HS-5 (cell line): ENCODE data around the gene OR2L3.
"Not testable (repeated sequence)": the region's sequence is repeated elsewhere in the genome, so short reads cannot be mapped to it uniquely, and the experiment has no call there.

Experiments used
- DNase-seq: peaks from one replicate; pipeline ENCODE4 v3.0.0-alpha.2; 2012; ENCODE audit warnings: low read depth

OR2L3 gene, protein sequence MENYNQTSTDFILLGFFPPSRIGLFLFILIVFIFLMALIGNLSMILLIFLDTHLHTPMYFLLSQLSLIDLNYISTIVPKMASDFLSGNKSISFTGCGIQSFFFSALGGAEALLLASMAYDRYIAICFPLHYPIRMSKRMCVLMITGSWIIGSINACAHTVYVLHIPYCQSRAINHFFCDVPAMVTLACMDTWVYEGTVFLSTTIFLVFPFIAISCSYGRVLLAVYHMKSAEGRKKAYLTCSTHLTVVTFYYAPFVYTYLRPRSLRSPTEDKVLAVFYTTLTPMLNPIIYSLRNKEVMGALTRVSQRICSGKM

GRCh38 chr1:248046536-248046935 lies at the start of gene OR2L3:
Gene OR2L3 (plus strand): TSS chr1:248046836. CDS start chr1:248060682, 13,846 bp downstream.
- DNase-seq: no peak

DNA sequence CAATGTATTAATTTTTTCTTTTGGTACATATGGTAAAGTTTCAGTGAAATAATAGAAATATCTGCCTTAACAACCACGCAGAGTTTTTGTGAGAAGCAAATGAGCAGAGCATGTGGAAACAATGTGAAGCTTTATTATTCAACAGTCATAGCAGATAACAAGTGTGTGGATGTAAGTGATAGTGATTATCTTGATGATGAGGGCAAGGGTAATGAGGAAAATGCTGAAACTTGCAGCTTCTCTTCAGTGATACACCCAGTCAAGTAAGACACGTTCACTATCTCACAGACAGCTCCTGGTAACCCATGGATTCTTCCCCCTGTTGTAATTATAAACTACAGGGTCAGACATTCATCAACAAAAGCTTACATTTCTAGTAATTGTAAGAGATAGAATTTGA lies 47.8 kb upstream of the OR2L3 start:
- DNase-seq: no peak

GRCh38 chr1:248000169-248000568 lies 46.5 kb upstream of the OR2L3 start:
- no peak for DNase-seq

- DNase-seq: no peak
These were observed 38.9 kb upstream of the OR2L3 start for GRCh38 chr1:248007778-248008177.

- DNase-seq: no peak
These were observed 37.0 kb upstream of the OR2L3 start for GRCh38 chr1:248009681-248010080.

DNA sequence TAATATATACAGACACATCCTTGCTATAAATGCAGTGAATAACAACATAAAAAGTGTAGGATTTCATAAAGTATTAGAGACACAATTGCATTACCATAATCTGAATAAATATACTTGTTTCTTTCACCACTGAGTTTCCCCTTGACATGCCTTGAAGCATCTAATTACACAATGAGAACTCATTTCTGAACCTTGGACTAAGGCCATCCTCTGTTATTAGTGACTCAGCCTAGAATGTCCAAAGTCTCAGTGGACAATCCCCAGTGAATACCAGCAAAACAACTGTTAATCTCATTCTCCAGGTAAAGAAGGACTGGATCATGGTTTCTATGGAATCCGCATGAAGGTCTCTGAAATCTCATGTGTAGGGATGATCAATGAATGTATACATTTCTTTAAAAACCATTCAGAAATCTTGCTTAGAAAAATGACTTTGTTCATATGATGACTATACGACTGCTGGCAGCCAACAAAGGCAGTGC lies 33.4 kb upstream of the OR2L3 start, which contains the start of gene OR2L5:
TSS of gene OR2L5 (plus strand) at position 432 of the 482 bp plus-strand sequence. CDS start 8,288 bp downstream, outside the sequence.
- no peak for DNase-seq

DNA sequence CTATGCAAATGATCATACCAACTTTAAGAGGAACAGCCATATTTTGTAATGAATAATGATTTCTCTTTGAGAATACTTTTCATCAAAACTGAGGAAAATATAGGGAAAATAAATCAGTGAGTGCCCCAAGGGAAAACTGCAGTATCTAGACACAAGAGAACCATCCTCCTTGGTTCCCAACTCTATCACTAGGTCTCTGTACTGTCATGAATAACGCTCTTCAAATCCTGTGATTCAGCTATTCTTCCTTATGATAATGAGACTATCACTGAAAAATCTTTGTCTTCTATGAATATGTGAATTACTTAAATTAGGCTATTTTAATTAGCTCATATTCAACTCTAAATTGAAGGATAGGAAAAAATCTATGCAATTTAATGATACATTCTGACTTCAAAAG lies 30.8 kb upstream of the OR2L3 start:
- no peak for DNase-seq

- no peak for DNase-seq
These were observed 16.9 kb upstream of the OR2L3 start, which contains the start of gene OR2L2 for GRCh38 chr1:248029770-248030169. Gene OR2L2 (plus strand): TSS chr1:248030070. CDS start chr1:248038268, 8,198 bp downstream.

GRCh38 chr1:248045209-248045608 lies 1.4 kb upstream of the OR2L3 start:
- no peak for DNase-seq

DNA sequence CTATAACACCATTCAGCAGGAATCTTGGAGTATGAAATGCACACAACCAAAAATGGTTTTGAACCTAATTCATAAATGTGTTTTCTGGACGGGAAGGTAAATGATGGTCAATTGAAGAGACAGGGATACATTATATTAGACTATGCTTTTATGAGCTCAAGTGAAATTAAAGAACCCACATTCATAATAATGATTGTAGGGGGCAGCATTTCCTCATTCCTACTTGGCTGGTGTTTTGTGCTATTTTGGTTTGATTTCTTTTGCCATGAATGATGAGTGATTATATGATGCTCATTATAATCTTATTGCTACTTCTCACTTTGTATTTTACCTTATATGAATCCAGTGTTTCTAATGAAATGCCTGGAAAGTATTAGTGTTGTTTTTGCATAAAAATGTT lies 372 bp downstream of the OR2L3 start:
- no peak for DNase-seq

DNA sequence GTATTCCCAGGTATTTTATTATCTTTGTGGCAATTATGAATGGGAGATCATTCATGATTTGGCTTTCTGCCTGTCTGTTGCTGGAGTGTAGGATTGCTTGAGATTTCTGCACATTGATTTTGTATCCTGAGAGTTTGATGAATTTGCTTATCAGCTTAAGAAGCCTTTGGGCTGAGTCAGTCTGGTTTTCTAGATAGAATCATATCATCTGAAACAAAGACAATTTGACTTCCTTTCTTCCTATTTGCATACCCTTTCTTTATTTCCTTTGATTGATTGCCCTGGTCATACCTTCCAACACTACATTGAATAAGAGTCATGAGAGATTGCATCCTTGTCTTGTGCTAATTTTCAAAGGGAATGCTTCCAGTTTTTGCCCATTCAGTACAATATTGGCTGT lies 8.0 kb downstream of the OR2L3 start:
- no peak for DNase-seq

DNA sequence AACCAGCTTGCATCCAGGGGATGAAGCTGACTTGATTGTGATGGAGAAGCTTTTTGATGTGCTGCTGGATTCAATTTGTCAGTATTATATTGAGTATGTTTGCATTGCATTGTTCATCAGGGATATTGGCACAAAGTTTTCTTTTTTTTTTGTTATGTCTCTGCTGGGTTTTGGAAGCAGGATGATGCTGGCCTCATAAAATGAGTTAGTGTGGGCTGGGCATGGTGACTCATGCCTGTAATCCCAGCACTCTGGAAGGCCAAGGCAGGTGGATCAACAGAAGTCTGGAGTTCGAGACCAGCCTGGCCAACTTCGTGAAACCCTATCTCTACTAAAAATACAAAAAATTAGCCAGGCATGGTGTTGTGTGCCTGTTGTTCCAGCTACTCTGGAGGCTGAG lies 8.6 kb downstream of the OR2L3 start:
- no peak for DNase-seq

DNA sequence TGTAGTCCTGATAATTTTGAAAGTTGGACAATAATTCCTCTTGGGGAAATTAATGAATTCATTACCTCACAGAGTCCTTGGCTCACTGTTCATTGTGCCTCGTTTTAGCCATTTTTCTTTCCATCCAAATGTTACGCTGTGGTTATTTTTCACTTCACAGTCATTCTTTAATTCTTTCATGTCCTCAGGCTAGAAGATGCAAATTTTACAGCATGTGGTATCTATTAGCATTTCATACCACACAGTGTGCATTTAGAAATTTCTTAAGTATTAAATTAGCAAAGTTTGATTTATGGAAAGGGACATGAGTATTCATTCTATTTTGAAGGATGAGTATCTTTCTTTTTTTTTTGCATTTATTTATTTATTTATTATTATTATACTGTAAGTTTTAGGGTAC lies 18.4 kb downstream of the OR2L3 start:
- DNase-seq: no peak

DNA sequence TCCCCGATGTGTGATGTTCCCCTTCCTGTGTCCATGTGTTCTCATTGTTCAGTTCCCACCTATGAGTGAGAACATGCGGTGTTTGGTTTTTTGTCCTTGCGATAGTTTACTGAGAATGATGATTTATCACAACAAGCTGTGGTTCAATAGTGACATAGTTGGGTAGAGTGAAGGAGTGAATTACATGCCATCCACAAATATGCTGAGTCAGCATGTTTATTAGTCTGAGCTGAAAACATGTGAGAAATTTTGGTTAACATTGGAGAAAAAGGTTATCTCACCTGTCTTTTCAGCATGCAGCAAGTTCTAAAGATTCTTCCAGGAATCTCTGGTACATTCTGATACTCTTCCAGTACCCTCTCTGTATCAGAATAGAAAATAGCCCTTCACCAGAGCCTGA lies 19.0 kb downstream of the OR2L3 start:
- DNase-seq: no peak

DNA sequence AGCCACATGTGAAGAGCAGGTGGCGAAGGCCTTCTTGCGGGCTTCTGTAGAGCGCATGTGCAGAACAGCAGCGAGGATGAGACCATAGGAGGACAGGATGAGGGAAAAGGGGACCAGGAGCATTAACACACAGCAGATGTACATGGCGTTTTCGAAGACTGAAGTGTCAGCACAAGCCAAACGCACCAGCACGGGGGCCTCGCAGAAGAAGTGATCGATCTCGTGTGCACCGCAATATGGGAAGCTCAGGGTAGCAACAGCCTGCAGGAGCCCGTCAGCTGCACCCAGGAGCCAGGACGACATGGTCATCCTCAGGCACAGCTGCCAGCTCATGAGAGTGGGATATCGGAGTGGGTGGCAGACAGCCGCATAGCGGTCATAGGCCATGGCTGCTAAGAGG lies 37.2 kb downstream of the OR2L3 start:
- DNase-seq: not testable (repeated sequence)

DNA sequence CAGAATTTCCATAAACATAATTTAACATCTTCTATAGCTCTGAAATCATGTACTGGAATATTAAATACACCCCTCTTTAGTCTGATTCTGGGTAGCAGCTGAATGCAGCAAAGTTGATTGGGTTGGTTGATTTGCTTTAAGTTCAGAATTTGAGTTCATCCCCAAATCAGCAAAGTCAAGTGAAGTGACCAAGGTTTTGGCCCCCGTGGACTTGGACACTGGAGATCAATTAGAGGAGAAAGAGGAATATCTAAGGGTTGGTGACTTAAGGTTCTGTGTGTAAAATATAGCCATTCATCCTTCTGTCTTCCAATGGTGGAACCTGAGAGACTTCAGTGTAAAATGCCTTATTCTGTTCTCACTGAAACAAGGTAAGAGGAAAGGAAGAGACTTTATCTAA lies 48.2 kb downstream of the OR2L3 start, which contains the start of gene OR2L13:
TSS of gene OR2L13 (plus strand) at position 301 of the 400 bp plus-strand sequence. CDS start 4,192 bp downstream, outside the sequence.
- DNase-seq: no peak

DNA sequence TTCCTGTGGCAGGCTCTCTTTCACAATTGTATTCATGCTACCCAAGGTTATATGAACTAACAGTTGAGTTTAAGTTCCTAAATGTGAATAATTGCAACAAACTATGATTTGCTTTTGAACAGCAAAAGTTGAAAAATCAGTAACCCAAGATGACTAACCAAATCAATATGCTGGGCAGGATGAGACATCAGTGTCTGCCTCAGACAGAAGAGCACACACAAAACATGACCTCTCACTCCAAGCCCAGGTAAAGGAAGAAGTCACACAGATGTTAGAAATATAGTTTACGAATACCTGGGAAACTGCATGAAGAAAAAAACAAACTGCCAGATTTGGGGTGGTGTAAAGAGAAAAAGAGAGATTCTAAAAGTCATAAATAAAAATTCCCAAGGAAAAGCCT lies 51.9 kb downstream of the OR2L3 start:
- DNase-seq: no peak

DNA sequence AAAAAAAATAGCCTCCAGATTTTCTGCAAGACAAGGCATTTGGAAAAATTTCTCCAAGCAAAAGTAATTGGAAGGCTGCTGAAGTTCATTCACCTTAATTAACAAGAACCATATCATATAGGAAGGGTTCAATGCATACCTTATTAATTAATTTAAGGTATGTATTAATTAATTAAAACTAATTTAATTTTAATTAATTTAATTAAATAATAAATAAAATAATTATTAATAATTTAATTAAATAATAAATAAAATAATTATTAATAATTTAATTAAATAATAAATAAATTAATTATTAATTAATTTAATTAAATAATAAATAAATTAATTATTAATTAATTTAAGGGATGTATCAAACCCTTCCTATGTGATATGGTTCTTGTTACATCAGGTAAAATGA lies 56.2 kb downstream of the OR2L3 start:
- DNase-seq: no peak

- no peak for DNase-seq
These were observed 64.5 kb downstream of the OR2L3 start for GRCh38 chr1:248111157-248111556.
